ENCODE results near the gene FIBP. TPM values are rescaled to one million over a fixed set of nuclear protein-coding genes. Genes with fewer than 3 reads are reported as not detected.

FIBP gene
- total RNA-seq, 1 experiment from 2014 or later, result 232 TPM

DNA sequence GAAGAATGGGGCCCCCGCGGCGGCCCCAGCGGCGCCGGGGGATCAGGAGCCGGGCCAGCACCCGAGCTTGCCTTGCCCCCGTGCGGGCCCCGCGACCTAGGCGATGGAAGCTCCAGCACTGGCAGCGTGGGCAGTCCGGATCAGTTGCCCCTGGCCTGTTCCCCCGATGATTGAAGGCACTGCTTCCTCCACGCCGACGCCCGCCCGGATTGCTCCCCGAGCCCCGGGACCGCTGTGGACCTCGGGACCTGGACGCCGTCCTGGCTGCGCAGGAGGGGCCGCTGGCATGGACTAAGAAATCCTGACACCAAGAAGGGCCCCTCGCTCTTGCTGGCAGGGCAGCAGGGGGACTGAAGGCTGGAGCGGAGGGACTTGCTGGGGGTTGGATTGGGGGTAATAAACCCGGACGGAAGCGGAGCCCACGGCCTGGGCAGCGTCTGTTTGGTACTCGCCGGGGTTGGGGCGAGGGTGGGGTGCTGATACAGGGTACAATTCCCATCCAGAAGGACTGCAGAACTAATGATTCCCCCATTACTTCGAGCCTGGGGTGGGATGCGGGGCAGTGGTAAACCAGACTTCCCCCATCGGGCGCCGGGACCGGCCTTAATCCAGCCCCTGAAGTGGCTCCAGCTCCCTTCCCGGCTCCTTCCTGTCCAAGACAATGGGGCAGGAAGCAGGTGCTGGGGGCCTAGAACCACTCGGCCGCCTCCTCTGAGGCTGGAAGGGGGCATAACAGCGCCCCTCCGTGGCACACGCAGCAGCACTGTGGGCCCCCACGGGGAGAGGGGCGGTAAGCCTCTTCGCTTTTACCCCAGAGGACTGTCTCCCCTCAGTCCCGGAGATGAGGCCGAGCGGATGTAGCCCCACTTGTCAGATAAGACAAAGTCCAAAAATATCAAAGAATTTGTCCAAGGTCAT, 3.2 kb upstream of the FIBP start:
- DNase-seq (ENCODE audit: low read depth), result peak; percentile 88

DNA sequence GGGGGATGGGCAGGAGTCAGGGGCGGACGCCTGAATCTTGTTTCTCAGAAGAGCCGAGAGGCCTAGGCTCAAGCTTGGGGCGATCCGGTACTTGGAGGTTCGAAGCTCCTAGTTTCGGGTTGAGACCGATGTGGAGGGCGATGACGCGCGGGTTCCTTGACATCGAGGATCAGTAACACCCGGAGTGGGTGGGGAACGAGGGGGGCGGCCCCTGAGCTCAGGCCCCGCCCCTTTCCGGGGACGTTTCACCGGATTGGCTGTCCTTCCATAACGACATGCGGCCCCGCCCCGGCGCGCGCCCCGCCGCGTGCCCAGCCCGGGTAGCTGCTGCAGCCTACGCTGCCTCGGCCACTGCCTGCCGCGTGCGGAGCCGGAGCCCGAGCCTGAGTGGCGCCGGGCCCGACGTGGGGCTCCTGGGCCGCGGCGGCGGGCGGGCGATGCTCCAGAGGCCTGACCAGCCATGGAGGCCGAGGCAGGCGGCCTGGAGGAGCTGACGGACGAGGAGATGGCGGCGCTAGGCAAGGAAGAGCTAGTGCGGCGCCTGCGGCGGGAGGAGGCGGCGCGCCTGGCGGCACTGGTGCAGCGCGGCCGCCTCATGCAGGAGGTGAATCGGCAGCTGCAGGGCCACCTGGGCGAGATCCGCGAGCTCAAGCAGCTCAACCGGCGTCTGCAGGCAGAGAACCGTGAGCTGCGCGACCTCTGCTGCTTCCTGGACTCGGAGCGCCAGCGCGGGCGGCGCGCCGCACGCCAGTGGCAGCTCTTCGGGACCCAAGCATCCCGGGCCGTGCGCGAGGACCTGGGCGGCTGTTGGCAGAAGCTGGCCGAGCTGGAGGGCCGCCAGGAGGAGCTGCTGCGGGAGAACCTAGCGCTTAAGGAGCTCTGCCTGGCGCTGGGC, 2.3 kb upstream of the FIBP start, which contains the start of gene CCDC85B:
TSS of gene CCDC85B (plus strand) at position 350 of the 895 bp plus-strand sequence. CDS start at position 461, 111 bp downstream.
- DNase-seq (ENCODE audit: low read depth), result peak; percentile 98

DNA sequence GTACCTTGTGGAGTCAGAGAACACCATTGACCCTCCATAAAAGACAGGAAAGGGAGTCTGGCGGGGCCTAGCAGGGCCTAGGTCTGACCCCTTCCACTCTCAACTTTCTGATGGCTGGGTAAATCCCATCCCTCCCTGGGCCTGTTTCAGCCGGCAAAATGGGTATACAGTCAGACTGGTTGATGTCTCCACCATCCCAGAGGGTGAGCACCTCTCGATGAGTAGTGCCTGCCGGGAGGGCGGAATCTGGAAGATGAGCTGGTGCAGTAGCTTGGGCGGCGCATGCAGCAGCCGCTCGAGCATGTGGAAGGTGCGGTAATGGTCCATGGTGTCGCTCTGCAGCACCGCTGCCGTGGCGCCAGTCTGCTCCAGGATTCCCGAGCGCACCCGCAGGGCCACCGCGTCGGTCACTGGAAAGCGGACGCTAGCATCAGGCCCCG, 528 bp downstream of the FIBP start:
- no peak for DNase-seq (ENCODE audit: low read depth)

DNA sequence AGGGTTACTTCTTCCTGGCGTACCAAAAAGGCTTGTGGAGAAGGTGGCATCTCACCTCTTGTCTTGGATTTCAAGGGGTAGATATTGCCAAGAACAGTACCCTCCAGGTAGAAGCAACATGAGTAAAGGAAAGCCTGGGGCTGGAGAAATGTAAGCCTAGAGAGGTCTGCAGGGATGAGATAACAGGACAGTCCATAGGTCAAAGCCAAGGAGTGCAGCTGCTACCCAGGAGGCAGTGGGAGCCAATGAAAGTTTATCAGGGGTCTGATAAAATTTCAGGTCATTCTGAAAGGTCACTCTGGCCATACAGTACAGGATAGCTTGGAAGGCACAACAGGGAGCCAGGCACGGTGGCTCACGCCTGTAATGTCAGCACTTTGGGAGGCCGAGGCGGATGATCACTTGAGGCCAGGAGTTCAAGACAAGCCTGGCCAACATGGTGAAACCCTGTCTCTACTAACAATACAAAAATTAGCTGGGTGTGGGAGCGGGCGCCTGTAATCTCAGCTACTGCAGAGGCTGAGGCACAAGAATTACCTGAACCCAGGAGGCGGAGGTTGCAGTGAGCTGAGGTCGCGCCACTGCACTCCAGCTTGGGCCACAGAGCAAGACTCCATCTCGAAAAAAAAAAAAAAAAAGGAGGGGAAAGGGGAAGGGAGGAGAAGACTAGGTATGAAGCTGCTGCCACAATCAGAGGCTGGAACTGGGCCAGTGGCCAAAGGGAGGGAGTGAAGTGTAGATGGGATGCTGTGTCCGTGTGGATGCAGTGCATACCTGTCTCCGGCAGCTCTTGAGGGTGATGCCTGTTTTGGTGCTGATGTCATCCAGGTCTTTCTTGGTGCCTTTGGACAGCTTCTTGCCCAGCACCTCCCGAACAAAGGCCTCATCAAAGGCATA, 1.2 kb downstream of the FIBP start:
- DNase-seq (ENCODE audit: low read depth), result no peak

DNA sequence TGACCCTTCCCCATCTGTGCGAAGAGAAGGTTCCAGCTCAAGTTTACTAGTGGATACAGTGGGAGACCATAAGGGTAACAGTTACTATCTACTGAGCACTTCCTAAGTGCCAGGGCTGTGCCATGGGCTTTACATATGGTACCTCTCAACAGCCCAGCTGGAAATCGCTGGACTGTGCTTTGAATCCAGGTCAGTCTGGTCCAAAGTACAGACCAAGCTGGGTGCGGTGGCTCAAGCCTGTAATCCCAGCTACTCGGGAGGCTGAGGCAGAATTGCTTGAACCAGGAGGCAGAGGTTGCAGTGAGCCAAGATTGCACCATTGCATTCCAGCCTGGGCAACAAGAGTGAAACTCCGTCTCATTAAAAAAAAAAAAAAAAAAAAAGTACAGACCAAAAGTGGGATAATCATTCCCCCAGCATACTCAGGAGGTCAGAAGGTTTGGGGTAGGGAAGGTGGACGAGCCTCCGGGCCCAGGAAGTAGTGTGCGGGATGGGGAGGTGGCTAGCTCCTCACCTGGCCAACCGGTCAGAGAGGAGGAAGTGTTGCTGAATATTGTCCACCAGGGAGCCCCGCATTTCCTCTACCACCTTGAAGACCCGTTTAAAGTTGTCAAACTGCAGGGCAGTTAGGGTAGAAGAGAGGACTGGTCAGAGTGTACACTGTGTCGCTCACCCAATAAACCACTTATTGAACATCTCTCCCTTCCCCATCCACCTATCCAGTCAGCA, 2.3 kb downstream of the FIBP start:
- no peak for DNase-seq (ENCODE audit: low read depth)

DNA sequence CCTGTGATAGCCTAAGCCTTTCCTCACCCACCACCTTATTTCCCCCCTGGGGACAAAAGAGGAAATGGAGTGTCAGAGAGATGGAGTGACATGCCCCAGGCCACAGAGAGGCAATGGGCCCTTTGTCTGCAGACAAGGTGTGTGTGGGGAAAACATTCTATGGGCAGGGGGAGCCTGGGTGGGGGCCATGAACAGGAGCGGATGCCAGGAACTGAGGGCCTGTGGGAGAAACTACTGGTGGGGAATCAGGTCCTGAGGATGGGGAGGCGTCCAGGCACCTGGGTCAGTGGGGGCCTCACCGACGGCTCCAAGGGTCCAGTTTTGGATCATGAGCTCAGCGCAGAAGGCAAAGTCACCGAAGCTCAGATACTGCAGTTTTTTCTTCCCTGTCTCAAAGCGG, 3.0 kb downstream of the FIBP start:
- no peak for DNase-seq (ENCODE audit: low read depth)

DNA sequence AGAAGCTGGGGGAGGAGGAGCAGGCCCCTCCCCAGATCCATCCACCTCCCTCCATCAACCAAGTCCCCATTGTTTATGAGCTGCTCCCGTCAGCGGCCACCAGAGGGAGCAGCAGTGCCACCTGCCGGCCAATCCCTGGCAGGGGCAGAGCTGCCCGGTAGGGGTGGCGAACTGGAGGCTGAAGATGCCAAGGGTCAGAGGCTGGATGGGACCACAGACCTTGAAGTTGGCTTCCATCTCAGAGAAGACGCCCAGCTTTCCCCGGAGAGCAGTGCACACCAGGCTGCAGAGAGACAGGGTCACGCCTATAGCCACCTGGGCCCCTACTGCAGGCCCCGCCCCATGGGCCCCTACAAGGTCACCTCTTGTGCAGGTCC, 3.6 kb downstream of the FIBP start:
- DNase-seq (ENCODE audit: low read depth), result peak; percentile 64

DNA sequence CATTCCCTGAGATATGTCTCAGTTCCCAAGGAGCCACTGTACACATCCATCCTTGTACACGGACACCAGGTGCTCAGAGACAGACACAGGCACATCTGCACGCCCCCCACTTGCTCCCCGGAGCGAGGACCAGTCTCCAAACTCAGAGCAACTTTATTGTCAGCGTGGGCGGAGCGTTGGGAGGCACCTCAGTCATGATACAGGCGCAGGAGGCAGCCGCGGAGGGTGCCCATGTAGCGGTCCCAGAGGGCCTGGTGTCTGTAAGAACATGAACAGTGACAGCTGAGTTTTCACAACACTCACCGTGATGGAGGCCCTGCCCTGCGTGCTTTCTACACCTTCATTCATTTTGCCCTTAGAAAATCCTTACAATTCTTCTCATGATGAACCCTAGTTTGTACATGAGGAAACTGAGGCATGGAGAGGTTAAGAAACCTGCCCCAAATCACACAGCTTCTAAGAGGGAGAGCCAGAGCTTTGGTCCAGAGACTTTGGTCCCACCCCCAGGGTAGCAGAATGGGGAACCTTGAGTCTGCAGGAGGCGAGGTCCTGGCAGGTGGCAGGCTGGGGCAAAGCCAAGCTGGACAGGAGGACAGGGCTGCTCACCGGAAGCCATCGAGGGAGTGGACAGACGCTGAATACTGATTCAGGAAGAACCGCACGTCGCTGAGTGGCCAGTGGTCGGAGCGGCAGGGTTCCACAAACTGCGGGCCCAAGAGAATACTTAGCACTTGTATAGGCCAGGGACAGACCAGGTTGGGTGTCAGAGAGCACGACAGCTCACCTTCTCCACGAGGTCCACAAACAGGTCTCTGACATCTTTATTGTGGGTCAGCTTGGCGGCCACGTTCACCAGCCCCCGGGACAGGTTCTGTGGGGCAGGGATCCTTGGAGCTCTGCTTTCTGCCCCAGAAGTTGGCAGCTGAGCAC, 4.2 kb downstream of the FIBP start:
- no peak for DNase-seq (ENCODE audit: low read depth)

DNA sequence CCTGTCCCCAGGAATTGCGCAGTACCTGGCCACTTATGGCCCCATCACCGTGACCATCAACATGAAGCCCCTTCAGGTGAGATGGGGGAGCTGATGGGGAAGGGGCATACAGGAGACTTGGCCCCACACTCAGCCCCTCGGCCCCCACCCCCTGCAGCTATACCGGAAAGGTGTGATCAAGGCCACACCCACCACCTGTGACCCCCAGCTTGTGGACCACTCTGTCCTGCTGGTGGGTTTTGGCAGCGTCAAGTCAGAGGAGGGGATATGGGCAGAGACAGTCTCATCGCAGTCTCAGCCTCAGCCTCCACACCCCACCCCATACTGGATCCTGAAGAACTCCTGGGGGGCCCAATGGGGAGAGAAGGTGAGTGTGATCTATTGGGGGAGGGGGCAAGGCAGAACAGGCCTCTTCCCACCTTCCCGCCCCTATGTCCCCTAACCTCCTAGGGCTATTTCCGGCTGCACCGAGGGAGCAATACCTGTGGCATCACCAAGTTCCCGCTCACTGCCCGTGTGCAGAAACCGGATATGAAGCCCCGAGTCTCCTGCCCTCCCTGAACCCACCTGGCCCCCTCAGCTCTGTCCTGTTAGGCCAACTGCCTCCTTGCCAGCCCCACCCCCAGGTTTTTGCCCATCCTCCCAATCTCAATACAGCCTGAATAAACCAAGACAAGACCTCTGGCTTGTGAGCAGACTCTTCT, 5.1 kb downstream of the FIBP start:
- DNase-seq (ENCODE audit: low read depth), result no peak

DNA sequence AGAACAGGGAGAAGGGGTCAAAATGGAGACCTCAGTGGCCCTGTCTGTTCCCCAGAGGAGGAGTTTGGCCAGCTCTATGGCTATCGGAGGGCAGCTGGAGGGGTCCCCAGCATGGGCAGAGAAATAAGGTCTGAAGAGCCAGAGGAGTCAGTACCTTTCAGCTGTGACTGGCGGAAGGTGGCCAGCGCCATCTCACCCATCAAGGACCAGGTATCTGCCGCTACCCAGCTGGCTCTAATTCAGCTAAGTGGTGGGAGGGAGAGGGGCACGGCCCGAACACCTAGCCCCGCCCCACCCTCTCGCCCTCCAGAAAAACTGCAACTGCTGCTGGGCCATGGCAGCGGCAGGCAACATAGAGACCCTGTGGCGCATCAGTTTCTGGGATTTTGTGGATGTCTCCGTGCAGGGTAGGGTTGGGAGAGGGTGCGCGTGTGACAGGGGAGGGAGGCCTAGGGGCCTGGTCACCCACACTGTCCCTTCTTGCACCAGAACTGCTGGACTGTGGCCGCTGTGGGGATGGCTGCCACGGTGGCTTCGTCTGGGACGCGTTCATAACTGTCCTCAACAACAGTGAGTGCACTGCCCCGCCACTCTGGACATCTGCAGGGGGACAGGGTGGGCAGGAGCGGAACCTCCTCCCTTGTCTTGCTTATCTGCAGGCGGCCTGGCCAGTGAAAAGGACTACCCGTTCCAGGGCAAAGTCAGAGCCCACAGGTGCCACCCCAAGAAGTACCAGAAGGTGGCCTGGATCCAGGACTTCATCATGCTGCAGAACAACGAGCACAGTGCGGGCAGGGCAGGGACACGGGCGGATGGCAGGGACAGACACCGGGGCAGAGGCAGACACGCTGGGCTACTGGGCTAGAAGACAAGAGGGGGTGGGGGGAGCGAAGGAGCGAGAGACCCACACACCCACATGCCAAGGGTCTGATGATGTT, 5.9 kb downstream of the FIBP start:
- no peak for DNase-seq (ENCODE audit: low read depth)

DNA sequence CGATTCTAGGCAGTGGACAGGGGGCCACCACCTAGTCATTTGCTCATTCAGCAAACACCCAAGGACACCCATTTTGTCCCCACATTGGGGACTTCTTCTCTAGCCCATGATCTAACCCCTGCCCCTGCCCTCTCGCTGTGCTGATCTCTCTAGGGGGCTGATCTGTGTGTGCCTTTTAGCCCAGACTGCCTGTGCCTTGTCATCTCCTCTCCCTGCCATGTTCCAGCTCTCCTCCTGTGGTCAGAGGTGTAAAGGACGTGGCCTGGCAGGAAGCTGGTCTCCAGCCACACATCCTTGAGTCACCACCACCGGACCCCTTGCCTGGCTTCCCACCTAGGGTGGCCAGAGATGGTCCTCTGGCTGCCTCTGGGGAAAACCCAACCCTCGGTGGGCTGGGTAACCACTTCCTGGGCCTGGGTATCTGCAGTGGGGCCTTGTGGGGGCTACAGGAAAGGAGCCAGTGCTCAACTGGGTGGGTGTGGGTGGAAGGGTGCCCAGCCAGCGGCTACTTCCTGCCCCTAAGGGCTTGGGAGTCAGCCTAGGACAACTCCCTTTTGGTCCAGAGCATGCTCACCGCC, 7.3 kb downstream of the FIBP start:
- DNase-seq (ENCODE audit: low read depth), result peak; percentile 29

DNA sequence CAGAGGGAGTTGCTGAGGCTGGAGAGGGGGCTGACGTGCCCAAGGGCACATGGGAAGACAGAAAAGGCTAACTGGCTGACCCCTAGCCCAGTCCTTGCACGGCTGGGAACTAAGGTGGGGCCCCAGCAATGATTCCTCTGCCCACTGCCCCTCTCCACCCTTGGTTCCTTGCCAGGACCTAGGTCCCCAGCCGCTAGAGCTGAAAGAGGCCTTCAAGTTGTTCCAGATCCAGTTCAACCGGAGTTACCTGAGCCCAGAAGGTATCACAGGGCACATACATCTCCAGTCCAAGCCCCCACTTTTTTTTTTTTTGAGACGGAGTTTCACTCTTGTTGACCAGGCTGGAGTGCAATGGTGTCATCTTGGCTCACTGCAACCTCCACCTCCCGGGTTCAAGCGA, 8.2 kb downstream of the FIBP start:
- DNase-seq (ENCODE audit: low read depth), result no peak

DNA sequence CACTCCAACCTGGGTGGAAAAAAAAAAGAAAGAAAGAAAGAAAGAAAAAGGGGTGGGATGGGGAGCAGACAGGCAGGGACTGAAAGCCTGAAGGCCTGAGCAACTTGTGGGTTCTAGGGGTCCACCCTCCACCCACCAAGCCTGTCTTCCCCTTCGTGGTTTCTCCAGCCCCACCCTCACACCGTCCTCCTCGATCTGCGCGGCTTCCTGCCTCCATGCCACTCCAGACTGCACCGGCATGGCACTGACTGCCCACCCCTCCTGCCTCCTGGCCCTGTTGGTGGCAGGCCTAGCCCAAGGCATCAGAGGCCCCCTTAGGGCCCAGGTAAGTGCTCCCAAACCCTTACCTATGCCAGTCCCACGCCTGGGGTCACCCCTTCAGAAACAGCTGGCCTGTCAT, 8.7 kb downstream of the FIBP start, which contains the start of gene CTSW:
TSS of gene CTSW (plus strand) at position 221 of the 400 bp plus-strand sequence. CDS start at position 239, 18 bp downstream.
- no peak for DNase-seq (ENCODE audit: low read depth)

DNA sequence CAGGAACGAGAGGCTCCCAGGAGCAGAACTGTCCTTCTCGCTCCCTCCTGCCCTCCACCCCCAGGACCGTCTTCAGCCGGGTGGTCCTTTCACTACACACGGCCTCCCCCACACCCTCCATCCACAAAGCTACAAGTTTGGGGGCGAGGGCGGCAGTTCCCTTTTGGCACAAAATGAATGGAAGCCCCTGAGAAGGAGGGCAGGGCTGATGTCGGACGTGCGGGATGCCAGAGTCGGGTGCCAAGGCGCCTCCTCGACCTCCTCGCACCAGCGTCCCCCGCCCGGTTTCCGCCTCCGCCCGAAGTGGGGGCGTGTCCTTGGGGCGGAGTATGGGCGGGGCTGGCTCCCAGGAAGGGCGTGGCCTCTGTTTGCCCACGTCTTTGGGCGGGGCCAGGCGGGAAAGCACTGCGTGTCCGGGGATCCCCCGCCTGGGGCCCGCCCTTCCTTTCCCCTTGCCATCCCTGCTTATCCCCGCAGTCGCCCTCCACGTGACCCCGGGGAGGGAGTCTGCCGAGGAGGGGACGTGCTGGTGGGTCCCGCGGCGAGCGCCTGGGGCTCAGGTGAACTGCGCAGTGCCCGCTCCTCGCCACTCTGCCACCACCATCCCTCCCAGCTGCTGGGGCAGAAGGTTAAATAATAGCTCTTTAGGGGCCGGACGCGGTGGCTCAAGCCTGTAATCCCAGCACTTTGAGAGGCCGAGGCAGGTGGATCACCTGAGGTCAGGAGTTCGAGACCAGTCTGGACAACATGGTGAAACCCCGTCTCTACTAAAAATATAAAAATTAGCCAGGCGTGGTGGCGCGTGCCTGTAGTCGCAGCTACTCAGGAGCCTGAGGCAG, 14.7 kb downstream of the FIBP start:
- DNase-seq (ENCODE audit: low read depth), result peak; percentile 90

DNA sequence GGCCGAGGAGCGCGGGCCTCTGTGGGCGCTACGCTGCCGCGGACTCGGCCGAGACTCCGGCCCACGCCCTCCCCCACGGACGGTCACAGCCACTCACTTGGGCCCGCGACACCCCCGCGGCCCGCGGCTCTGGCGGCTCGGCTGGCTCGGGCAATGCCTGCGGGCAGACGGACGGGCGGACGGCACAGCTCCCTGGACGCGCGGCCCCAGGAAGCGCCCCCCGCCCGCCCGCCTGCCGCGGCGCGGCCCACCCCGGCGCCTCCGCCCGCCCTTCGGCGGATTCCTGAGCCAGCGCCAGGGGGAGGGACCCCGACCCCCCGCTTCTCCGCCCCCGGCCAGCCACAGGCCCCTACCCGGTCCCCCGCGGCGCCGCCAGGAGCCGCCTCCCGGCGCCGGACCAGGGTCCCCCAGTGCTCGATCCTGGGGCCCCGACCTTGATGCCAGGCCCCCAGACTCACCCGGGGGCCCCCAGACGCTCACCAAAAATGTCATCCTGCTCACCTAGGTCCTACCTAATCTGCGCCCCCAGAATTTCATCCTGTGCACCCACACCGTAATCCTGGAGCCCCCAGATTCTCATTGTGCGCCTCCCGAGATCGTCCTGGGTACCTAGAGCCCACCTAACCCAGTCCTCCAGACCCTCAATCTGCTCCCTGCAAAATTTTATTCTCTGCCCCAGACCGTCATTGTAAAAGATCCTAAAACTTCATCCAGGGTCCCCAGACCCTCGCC, 15.5 kb downstream of the FIBP start, which contains the start of gene EFEMP2:
TSS of gene EFEMP2 (minus strand) at position 215 of the 732 bp plus-strand sequence. CDS start 446 bp downstream, outside the sequence.
- DNase-seq (ENCODE audit: low read depth), result no peak
